ENCODE data around the gene PDE7B.
"Not testable (repeated sequence)": the region's sequence is repeated elsewhere in the genome, so short reads cannot be mapped to it uniquely, and the experiment has no call there.

PDE7B gene

DNA sequence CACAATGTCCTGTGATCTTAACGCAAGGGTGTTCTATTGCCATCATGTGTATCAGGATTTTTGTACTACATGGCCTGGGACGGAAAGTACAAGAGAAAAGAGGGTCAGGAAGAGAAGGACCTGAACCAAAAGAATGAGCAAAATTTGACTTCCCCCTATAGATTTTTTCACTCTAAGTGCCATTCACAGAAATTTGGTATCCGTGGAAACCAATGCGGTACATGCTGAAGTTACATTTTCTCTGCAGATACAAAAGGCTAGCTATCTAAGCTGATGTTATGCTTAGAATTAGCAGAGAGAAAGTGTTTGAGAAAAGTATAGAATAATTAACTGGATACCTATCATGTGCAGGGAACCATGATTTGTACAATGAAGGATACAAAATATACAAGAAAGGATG is 12.4 kb upstream of the PDE7B start:
- Histone ChIP-seq H3K27me3 (ENCODE audit: control insufficient read depth, insufficient read depth, low read length, poor library complexity, severe bottlenecking) (no peaks in the 10 kb centered on the region), H3K9me3 (ENCODE audit: control insufficient read depth, low read length) (no peaks in the 10 kb centered on the region), H3K4me1 (ENCODE audit: control insufficient read depth, insufficient read depth, low read length) (no peaks in the 10 kb centered on the region), H3K4me3 (ENCODE audit: insufficient read depth, low read depth, low read length) (no peak overlapping the region), H3K36me3 (ENCODE audit: control insufficient read depth, insufficient read depth, low read length) (no peaks in the 10 kb centered on the region), H3K27ac (ENCODE audit: insufficient read depth, low read depth, low read length, poor library complexity, severe bottlenecking) (no peak overlapping the region)
- 89 to 95% methylated on average over 4 of the region's 4 CpGs for WGBS, 2 experiments

DNA sequence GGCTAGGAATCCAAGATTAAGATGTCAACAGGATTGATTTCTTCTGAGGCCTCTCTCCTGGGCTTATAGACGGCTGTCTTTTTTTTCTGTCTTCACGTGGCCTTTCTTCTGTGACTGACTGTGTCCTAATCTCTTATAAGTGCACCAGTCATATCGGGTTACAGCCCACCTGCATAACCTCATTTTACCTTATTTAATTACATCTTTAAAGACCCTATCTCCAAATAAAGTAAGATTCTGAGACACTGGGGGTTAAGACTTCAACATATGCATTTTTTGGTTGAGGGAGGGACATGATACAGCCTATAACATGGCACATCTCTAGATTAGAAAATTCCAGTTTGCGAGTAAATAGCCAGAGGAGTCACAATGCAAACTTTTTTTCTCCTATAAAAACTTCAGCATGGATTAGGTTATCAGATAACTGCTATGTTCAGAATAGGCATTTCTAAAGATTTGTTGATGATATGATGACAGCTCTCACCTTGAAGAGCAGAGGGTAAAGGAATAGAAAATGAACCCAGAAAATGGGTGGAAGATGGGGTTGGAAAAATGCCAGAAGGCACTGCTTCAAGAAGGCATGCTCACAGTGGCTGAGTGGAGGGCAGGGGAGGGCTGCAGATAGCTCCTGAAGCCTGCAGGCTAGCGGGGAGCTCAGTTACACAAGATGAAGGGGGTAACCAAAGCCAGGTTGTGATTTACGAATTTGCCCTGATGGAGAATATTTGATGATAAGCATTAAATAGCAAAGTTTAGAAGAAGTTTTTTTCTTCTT is 8.7 kb upstream of the PDE7B start:
- WGBS, 2 experiments, result 84 to 85% methylated on average over 6 of the region's 6 CpGs
- H3K9me3 ChIP-seq (ENCODE audit: control insufficient read depth, low read length), result no peaks in the 10 kb centered on the region
- H3K4me3 ChIP-seq (ENCODE audit: insufficient read depth, low read depth, low read length), result no peak overlapping the region
- H3K27ac ChIP-seq (ENCODE audit: insufficient read depth, low read depth, low read length, poor library complexity, severe bottlenecking), result no peak overlapping the region
- H3K36me3 ChIP-seq (ENCODE audit: control insufficient read depth, insufficient read depth, low read length), result no peaks in the 10 kb centered on the region
- H3K4me1 ChIP-seq (ENCODE audit: control insufficient read depth, insufficient read depth, low read length), result no peaks in the 10 kb centered on the region
- H3K27me3 ChIP-seq (ENCODE audit: control insufficient read depth, insufficient read depth, low read length, poor library complexity, severe bottlenecking), result no peaks in the 10 kb centered on the region

DNA sequence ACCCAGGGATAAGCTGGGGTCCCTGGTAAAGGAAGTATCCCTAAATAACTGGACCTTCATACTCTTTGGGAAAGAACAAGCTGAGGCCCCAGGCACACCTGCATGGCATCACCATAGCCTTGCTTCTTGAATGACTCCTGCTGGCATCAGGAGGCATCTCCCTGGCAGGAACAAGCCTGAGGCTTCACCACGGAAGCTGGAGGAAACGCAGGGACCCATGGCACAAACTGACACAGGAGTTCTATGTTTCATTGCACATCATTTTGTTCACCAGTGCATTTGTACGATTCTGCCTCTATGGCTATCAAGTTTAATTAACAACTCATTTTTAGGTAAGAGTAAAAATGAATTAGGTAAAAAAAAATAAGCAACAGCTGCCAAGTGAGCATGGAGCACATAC is 619 bp upstream of the PDE7B start:
- Histone ChIP-seq H3K27ac (ENCODE audit: insufficient read depth, low read depth, low read length, poor library complexity, severe bottlenecking) (no peak overlapping the region), H3K9me3 (ENCODE audit: control insufficient read depth, low read length) (no peaks in the 10 kb centered on the region), H3K27me3 (ENCODE audit: control insufficient read depth, insufficient read depth, low read length, poor library complexity, severe bottlenecking) (no peaks in the 10 kb centered on the region), H3K4me3 (ENCODE audit: insufficient read depth, low read depth, low read length) (no peak overlapping the region), H3K4me1 (ENCODE audit: control insufficient read depth, insufficient read depth, low read length) (no peaks in the 10 kb centered on the region), H3K36me3 (ENCODE audit: control insufficient read depth, insufficient read depth, low read length) (no peaks in the 10 kb centered on the region)
- 88 to 89% methylated on average over 2 to 3 of the region's 3 CpGs for WGBS, 2 experiments

DNA sequence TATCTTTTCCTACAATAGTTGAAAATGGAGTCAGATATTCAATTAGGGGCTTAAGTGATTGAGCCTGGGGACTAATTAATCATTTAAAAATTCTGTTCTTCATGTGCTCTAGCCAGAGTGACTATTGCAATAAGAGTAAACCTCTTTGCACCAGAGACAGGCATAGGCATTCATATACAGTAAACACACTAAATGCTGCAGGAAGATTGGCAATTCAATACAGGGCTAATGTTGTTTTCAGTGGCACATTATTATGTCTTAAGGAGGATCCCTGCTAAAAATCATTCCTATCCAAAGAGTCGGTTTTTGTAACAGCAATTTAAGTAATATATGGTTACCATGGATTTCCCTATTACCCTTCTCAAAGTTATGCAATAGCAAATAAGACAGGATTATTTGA is 1.2 kb downstream of the PDE7B start:
- 100% methylated on average over 1 of the region's 1 CpG; no CpG with 5 or more reads in 1 of the 2 experiments for WGBS, 2 experiments
- Histone ChIP-seq H3K4me3 (ENCODE audit: insufficient read depth, low read depth, low read length) (no peak overlapping the region), H3K27me3 (ENCODE audit: control insufficient read depth, insufficient read depth, low read length, poor library complexity, severe bottlenecking) (no peaks in the 10 kb centered on the region)

DNA sequence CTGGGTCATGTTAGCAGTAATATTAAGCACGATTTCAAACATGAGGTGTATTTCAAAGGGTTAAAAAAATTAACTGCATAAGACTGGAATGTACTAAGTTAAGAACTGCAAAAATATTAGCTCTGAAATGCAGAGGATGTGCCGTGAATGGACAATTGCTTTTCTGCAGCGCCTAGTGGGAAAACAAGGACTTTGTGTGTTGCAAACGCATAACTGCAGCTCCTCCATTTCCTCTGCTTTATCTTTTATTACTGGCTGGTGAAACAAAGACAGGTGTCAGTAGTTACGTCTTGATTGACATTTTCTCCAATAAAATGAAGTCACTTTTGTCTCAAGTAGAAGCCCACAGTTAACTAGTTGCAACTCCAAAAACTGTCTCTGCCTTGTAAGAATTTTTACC is 1.7 kb downstream of the PDE7B start:
- Histone ChIP-seq H3K9me3 (ENCODE audit: control insufficient read depth, low read length) (no peaks in the 10 kb centered on the region), H3K4me1 (ENCODE audit: control insufficient read depth, insufficient read depth, low read length) (no peaks in the 10 kb centered on the region), H3K27me3 (ENCODE audit: control insufficient read depth, insufficient read depth, low read length, poor library complexity, severe bottlenecking) (no peaks in the 10 kb centered on the region), H3K4me3 (ENCODE audit: insufficient read depth, low read depth, low read length) (no peak overlapping the region), H3K27ac (ENCODE audit: insufficient read depth, low read depth, low read length, poor library complexity, severe bottlenecking) (no peak overlapping the region), H3K36me3 (ENCODE audit: control insufficient read depth, insufficient read depth, low read length) (no peaks in the 10 kb centered on the region)
- 79 to 82% methylated on average over 5 of the region's 5 CpGs for WGBS, 2 experiments

More for the DNA sequence above, 1.2 kb downstream of the PDE7B start:
- H3K27ac ChIP-seq (ENCODE audit: insufficient read depth, low read depth, low read length, poor library complexity, severe bottlenecking), result no peak overlapping the region
- no peaks in the 10 kb centered on the region for H3K36me3 ChIP-seq (ENCODE audit: control insufficient read depth, insufficient read depth, low read length)
- no peaks in the 10 kb centered on the region for H3K4me1 ChIP-seq (ENCODE audit: control insufficient read depth, insufficient read depth, low read length)
- no peaks in the 10 kb centered on the region for H3K9me3 ChIP-seq (ENCODE audit: control insufficient read depth, low read length)

DNA sequence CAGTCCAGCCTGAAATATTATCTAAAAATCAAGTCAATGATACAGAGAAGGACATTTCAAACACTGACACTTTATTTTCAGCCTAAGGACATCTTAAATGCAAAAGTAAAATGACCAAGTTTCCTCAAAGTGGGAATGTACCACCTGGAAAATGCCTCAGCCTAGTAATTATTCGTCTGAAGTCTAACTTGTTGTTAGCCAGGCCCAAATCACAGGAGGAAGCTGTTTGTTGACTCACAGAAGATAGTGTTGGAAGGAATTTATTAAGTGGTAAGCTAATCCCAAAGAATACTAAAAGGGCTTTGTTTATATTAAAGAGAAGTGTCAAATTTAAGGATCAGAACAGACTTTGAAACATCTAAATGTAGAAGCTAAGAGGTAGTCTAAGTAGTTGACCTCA is 2.5 kb downstream of the PDE7B start:
- WGBS, 2 experiments, result 81 to 83% methylated on average over 1 of the region's 1 CpG
- Histone ChIP-seq H3K4me3 (ENCODE audit: insufficient read depth, low read depth, low read length) (no peak overlapping the region), H3K27ac (ENCODE audit: insufficient read depth, low read depth, low read length, poor library complexity, severe bottlenecking) (no peak overlapping the region), H3K27me3 (ENCODE audit: control insufficient read depth, insufficient read depth, low read length, poor library complexity, severe bottlenecking) (no peaks in the 10 kb centered on the region), H3K4me1 (ENCODE audit: control insufficient read depth, insufficient read depth, low read length) (no peaks in the 10 kb centered on the region), H3K36me3 (ENCODE audit: control insufficient read depth, insufficient read depth, low read length) (no peaks in the 10 kb centered on the region), H3K9me3 (ENCODE audit: control insufficient read depth, low read length) (no peaks in the 10 kb centered on the region)

DNA sequence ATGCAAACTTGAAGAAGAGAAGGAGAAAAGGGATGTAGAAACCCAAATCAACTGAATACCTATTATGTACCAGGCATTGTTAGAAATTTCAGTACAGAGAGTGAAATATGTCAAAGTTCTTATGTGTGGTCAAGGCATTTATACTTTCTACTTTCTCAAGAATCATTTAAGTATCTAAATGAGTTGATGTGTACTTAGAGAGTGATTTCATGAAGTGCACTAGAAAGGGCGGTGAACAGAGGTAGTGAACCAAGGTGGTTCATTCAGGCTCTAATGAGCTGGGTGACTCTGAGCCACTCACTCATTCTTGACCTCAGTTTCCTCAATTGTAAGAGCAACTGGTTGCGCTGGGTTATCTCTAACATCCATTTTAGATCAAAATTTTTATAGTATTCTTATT is 3.3 kb downstream of the PDE7B start:
- 95 to 98% methylated on average over 2 of the region's 2 CpGs for WGBS, 2 experiments
- Histone ChIP-seq H3K4me3 (ENCODE audit: insufficient read depth, low read depth, low read length) (no peak overlapping the region), H3K4me1 (ENCODE audit: control insufficient read depth, insufficient read depth, low read length) (no peaks in the 10 kb centered on the region), H3K27ac (ENCODE audit: insufficient read depth, low read depth, low read length, poor library complexity, severe bottlenecking) (no peak overlapping the region), H3K36me3 (ENCODE audit: control insufficient read depth, insufficient read depth, low read length) (no peaks in the 10 kb centered on the region), H3K9me3 (ENCODE audit: control insufficient read depth, low read length) (no peaks in the 10 kb centered on the region), H3K27me3 (ENCODE audit: control insufficient read depth, insufficient read depth, low read length, poor library complexity, severe bottlenecking) (no peaks in the 10 kb centered on the region)

DNA sequence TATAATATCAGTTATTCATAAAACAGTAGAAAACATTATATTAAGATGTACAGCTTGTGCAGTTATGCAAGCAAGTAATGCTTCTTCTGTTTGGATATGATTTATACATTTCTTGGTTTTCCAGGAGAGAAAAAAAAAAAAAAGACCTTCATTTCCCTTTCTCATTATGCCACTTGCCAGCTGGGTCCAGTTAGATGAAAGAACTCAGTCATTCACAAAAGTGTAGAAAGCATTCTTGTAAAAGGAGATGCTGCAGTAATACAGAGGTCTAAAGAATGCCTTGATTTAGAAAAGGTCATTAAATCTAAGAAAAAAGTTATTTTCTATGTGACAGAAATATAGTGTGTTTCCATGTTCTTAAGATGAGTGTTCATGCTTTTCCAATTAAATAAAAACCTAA is 7.4 kb downstream of the PDE7B start:
- H3K27ac ChIP-seq (ENCODE audit: insufficient read depth, low read depth, low read length, poor library complexity, severe bottlenecking), result no peak overlapping the region
- H3K9me3 ChIP-seq (ENCODE audit: control insufficient read depth, low read length), result no peaks in the 10 kb centered on the region
- H3K36me3 ChIP-seq (ENCODE audit: control insufficient read depth, insufficient read depth, low read length), result no peaks in the 10 kb centered on the region
- no peaks in the 10 kb centered on the region for H3K27me3 ChIP-seq (ENCODE audit: control insufficient read depth, insufficient read depth, low read length, poor library complexity, severe bottlenecking)
- no peak overlapping the region for H3K4me3 ChIP-seq (ENCODE audit: insufficient read depth, low read depth, low read length)
- H3K4me1 ChIP-seq (ENCODE audit: control insufficient read depth, insufficient read depth, low read length), result no peaks in the 10 kb centered on the region

DNA sequence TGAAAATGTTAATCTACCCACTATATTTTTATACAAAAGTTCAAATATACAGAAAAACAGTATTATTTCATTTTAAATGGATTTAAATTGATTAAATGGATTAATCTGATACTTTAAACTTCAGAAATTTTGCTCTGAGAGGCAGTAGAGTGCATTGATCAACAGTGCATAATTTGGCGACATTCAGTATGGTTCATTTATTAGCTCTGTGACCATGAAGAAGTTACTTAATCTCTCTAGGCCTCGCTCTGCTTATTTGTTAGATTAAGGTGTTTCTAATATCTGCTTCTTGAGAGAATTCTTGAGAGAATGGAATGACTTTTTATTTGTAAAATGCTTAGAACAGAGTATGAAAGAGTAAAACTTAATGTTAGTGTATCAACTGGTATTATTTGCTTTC is 8.9 kb downstream of the PDE7B start:
- H3K4me3 ChIP-seq (ENCODE audit: insufficient read depth, low read depth, low read length), result no peak overlapping the region
- no peaks in the 10 kb centered on the region for H3K9me3 ChIP-seq (ENCODE audit: control insufficient read depth, low read length)
- no peak overlapping the region for H3K27ac ChIP-seq (ENCODE audit: insufficient read depth, low read depth, low read length, poor library complexity, severe bottlenecking)
- 94 to 96% methylated on average over 2 of the region's 2 CpGs for WGBS, 2 experiments
- H3K4me1 ChIP-seq (ENCODE audit: control insufficient read depth, insufficient read depth, low read length), result no peaks in the 10 kb centered on the region
- no peaks in the 10 kb centered on the region for H3K36me3 ChIP-seq (ENCODE audit: control insufficient read depth, insufficient read depth, low read length)
- no peaks in the 10 kb centered on the region for H3K27me3 ChIP-seq (ENCODE audit: control insufficient read depth, insufficient read depth, low read length, poor library complexity, severe bottlenecking)

DNA sequence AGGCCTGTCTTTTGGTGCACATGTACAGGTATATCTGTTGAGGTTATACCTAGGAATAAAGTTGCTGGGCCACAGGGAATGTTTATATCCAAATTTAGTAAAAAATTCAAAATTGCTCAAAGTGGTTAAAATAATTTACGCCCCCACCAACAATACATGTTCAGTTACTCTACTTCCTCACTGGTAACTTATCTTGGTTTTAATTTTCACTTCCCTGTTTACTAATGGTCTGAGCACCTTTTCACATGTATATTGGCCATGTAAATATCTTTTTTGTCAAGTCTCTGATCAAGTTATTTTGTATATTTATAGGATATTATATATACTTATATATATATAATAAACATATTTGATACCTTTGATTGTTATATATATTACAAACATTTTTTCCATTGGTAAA is 9.7 kb downstream of the PDE7B start:
- Histone ChIP-seq H3K4me1 (ENCODE audit: control insufficient read depth, insufficient read depth, low read length) (no peaks in the 10 kb centered on the region), H3K4me3 (ENCODE audit: insufficient read depth, low read depth, low read length) (no peak overlapping the region), H3K36me3 (ENCODE audit: control insufficient read depth, insufficient read depth, low read length) (no peaks in the 10 kb centered on the region), H3K27me3 (ENCODE audit: control insufficient read depth, insufficient read depth, low read length, poor library complexity, severe bottlenecking) (no peaks in the 10 kb centered on the region), H3K9me3 (ENCODE audit: control insufficient read depth, low read length) (no peaks in the 10 kb centered on the region), H3K27ac (ENCODE audit: insufficient read depth, low read depth, low read length, poor library complexity, severe bottlenecking) (no peak overlapping the region)
- WGBS, 2 experiments, result 88 to 100% methylated on average over 1 of the region's 1 CpG

DNA sequence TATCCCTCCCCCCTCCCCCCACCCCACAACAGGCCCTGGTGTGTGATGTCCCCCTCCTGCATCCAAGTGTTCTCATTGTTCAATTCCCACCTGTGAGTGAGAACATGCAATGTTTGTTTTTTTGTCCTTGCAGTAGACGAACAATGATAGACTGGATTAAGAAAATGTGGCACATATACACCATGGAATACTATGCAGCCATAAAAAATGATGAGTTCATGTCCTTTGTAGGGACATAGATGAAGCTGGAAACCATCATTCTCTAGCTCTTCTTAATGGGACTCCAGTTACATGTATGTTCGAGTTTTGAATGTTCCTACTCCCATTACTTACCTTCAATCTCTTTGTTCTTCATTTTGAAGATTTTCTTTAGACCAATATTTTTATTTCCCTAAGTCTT is 13.4 kb downstream of the PDE7B start:
- not testable (repeated sequence) for H3K27ac ChIP-seq (ENCODE audit: insufficient read depth, low read depth, low read length, poor library complexity, severe bottlenecking); H3K9me3 ChIP-seq (ENCODE audit: control insufficient read depth, low read length); H3K27me3 ChIP-seq (ENCODE audit: control insufficient read depth, insufficient read depth, low read length, poor library complexity, severe bottlenecking); H3K4me3 ChIP-seq (ENCODE audit: insufficient read depth, low read depth, low read length); H3K36me3 ChIP-seq (ENCODE audit: control insufficient read depth, insufficient read depth, low read length); H3K4me1 ChIP-seq (ENCODE audit: control insufficient read depth, insufficient read depth, low read length)
- 89 to 95% methylated on average over 2 of the region's 2 CpGs for WGBS, 2 experiments
